HG02759 (cell line): ENCODE results near the gene C2CD4D.
"Not testable (repeated sequence)": the region's sequence is repeated elsewhere in the genome, so short reads cannot be mapped to it uniquely, and the experiment has no call there.

Experiments
- ATAC-seq: cut with Tn5 transposase; IDR thresholded peaks from one replicate; pipeline ENCODE4 v1.9.1; 2021; ENCODE audit warnings: mild to moderate bottlenecking, moderate library complexity; ENCODE audit not compliant: unreplicated experiment

The C2CD4D gene

GRCh38 chr1:151858886-151859665 lies 19.5 kb upstream of the C2CD4D start:
- ATAC-seq, result no peak

- ATAC-seq, result no peak
Measured at GRCh38 chr1:151858030-151858746, 18.6 kb upstream of the C2CD4D start.

GRCh38 chr1:151855933-151856332 lies 16.3 kb upstream of the C2CD4D start:
- no peak for ATAC-seq

GRCh38 chr1:151855516-151855915 lies 15.9 kb upstream of the C2CD4D start:
- not testable (repeated sequence) for ATAC-seq

GRCh38 chr1:151854658-151855057 lies 15.0 kb upstream of the C2CD4D start:
- ATAC-seq, result no peak

DNA sequence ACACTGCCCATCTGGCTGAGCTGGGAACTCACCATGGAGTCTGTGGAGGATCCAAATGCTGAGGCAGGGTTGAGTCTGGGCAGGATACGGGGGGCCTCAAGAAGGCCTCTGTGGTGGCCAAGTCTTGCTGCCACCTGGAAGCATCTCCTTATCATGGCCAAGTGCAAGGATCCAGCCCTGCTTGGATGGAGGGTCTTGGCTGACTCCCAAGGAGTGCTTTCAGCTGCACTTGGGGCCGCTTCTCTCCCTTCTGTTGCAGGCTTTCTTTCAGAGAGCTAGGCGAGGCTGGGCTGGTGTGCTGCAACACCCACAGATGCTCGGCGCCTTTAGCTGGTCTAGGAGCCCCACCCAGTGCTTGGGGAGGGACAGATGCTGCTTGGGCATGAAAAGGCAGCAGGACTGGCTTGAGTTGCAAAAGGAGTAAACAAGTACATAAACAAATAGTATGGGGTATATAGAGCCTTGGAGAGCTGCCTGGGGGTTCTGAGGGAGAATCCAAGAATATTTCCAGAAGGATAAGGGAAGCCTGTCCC lies 13.9 kb upstream of the C2CD4D start, which contains the start of gene THEM5:
Gene THEM5 (minus strand): TSS at position 302 of the 533 bp plus-strand sequence. CDS start 147 bp downstream, at position 155.
- no peak for ATAC-seq

DNA sequence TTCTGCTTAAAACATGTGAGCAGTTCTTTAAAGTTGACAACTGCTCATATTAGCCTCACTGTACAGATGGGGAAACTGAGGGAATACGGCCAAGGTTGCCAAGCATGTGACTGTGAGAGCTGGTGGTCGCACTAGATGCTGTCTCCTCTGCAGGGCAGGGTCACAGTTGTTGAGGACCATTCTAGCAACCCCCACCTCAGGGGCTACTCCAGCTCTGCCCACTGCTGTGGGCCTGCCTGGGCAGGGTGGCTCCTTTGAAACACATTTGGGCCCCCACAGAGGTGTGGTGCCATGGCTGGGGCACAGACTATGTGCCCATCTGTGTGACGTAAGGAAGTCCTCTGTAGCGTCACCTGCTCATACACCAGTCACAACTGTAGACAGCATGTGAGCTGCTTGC lies 13.1 kb upstream of the C2CD4D start:
- ATAC-seq, result no peak

DNA sequence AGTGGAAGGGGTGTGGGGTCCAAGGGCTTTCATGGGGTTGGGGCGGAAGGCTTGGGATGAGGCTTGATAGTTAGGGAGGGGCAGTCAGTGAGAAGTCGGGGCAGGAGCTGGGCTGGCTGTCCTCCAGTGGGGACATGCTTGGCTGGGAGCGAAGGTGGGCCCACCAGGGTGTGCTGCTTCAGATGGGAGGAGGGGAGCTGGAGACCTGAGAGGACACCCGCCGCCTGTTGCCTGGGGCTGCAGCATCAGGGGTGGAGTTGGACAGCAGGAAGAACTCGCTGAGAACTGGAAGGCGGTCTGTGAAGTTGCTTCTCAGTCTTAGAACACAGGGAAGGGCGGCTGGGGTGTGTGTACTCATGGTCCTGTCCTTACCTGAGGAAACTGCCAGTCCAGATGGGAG lies 12.3 kb upstream of the C2CD4D start:
- ATAC-seq, result no peak

- no peak for ATAC-seq
Measured at GRCh38 chr1:151849871-151850270, 10.3 kb upstream of the C2CD4D start.

DNA sequence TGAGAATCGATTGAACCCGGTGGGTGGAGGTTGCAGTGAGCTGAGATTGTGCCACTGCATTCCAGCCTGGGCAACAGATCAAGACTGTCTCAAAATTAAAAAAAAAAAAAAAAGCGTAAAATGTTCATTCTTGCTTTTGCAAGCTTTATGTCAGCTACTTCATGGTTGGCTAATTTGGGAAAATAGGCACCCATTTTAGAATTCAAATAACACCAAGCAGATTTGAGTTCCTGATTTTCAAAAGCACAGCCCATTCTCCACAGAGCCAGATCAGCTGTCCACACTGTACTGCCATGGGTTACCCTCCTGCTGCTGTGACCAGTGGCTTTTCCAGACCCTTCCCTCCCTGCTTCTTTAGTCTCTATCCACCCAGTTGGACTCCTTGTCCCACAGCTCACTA lies 9.5 kb upstream of the C2CD4D start:
- no peak for ATAC-seq

GRCh38 chr1:151847867-151848596 lies 8.4 kb upstream of the C2CD4D start:
- no peak for ATAC-seq

GRCh38 chr1:151846686-151847237 lies 7.1 kb upstream of the C2CD4D start:
- ATAC-seq, result no peak

DNA sequence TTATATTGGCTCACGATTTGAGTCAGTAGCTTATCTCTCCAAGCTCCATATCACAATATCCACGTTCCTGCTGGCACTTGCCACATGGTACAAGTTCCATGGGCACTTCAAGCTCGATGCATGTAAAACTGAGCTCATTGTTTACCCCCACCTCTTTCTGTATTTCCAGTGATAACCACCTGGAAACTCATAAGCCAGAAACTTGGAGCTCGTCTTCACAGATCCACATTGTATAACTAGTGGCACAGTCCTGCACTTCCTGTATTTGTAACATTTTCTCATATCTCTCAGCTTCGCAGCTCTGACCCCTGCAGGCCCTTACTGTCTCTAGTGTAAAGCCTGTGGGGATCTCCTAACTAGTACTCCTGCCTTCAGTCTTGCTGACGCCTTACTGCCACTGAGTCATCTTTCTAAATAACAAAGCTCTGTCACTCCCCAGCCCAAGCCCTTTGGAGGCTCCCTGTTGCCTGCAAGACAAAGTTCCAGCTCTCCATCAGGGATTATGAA lies 6.5 kb upstream of the C2CD4D start:
- no peak for ATAC-seq

GRCh38 chr1:151843398-151843797 lies 3.8 kb upstream of the C2CD4D start:
- no peak for ATAC-seq

DNA sequence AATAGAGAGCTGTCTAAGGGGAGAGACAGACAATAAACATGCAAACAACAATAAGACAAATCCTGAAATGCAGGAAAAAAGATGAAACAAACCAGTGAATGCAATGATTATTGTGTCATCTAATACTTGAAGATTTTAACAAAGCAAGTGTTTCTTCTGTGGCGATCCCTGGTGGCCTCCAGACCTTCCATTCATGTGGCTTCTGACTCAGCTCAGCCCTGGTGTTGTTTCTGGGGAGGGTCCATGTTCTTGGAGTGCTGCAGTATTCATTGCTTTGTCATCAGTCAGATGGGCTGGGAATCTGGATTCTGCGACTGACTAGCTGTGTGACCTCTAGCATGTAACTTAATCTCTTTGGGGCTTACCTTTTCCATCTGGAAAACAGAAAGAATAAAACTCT lies 1.5 kb upstream of the C2CD4D start:
- no peak for ATAC-seq

DNA sequence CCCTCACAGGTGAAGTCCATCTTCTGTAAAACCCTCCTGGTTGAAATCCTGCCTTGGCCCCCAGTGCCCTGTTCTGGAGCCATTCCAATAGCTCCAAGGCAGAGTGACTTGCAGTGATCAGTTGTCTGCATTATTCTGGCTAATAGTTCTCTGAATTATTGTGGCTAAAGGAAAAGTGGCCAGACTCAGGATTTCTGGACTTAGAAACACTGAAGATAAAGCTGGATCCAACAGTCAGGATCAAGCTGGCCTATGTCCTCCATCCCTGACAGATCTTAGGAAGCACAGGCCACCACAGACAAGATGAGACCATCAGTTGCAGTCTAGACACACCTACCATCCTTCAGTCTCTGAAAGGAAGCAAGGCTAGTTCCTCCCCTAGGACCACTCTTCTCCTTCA lies 801 bp upstream of the C2CD4D start:
- no peak for ATAC-seq

GRCh38 chr1:151839082-151839412 lies 573 bp downstream of the C2CD4D start:
- no peak for ATAC-seq

DNA sequence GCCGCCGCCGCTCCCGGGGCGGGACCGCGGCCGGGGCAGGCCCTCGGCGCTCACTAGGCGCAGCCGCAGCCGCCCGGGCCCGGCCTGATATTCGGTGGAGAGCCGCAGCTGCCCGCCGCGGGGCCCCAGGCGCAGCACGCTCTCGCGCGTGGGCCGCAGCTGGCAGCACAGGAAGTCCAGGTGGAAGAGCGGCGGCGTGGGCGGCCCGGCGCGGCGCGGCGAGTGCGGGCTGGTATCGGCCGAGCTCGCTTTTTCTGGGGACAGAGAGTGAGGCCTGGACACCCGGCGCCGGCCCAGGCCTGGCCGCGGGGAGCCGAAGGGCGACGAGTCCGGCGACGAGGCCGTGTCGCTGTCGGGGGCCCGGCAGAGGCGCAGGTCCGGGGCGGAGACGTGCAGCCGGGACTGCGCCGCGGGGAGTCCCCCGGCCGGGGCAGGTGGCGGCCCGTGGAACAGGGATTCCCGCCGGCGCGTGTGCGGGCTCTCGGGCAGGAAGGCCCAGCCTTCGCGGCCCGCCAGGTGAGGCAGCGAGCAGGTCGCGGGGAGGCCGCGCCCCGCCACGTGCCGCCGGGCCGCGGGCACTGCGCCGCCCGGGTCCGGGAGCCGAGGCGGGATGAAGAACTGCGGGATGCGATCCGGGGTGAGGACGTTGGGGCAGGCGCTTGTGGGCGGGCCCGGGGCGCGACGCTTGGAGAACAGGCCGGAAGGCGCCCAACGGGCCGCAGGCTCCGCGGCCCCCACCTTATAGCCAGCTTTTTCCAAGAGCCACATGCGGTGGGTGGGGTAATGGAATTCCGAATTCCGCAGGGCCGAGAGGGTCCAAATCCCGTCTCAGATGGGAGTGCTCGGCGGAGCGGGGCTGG lies 1.2 kb downstream of the C2CD4D start:
- ATAC-seq, result no peak

- no peak for ATAC-seq
Measured at GRCh38 chr1:151837884-151838221, 1.8 kb downstream of the C2CD4D start.

- ATAC-seq, result no peak
Measured at GRCh38 chr1:151837197-151837596, 2.4 kb downstream of the C2CD4D start.
